ENCODE measurements around the gene HS6ST3.

The HS6ST3 gene

GRCh38 chr13:96662036-96662435 lies 572.1 kb downstream of the HS6ST3 start:
- no peak overlapping the region for H4K91ac ChIP-seq (ENCODE audit: low read length)
- no peak for DNase-seq
- H2BK120ac ChIP-seq (ENCODE audit: low read depth, low read length): no peak overlapping the region
- H2AK5ac ChIP-seq (ENCODE audit: low read length, severe bottlenecking): no peak overlapping the region
- H3K23ac ChIP-seq (ENCODE audit: low read length in 2 of 2): no peak overlapping the region
- H3K4me3 ChIP-seq (ENCODE audit: insufficient read depth in 1 of 2, low read depth in 1 of 2, low read length in 2 of 2): no peak overlapping the region
- H2BK12ac ChIP-seq (ENCODE audit: low read length in 2 of 2): no peak overlapping the region
- no peak overlapping the region for H2AFZ ChIP-seq (ENCODE audit: low read depth, low read length)
- H3K79me1 ChIP-seq (replicated peaks; ENCODE audit: low read length, poor library complexity, severe bottlenecking): no peaks in the 10 kb centered on the region
- H2BK15ac ChIP-seq (ENCODE audit: low read depth, poor library complexity, severe bottlenecking): no peak overlapping the region
- peaks cover 38% of the 10 kb centered on the region for H3K9me3 ChIP-seq (ENCODE audit: control insufficient read depth, low read length)
- no peaks in the 10 kb centered on the region for H3K27me3 ChIP-seq (ENCODE audit: control insufficient read depth in 1 of 2, insufficient read depth in 1 of 2, low read length in 2 of 2)
- no peak overlapping the region for H3K4ac ChIP-seq (ENCODE audit: low read depth in 1 of 2, low read length in 2 of 2)
- no peak overlapping the region for H3K9ac ChIP-seq (ENCODE audit: low read length)
- no peak overlapping the region for H2BK5ac ChIP-seq (ENCODE audit: low read depth, low read length, poor library complexity, severe bottlenecking)
- H3K4me1 ChIP-seq (ENCODE audit: control insufficient read depth, insufficient read depth, low read depth, low read length): no peaks in the 10 kb centered on the region
- H3K18ac ChIP-seq (ENCODE audit: low read depth in 1 of 2, low read length in 2 of 2): no peak overlapping the region
- no peak overlapping the region for H3K4me2 ChIP-seq (ENCODE audit: low read length, poor library complexity, severe bottlenecking)
- no peak overlapping the region for H4K8ac ChIP-seq (ENCODE audit: low read length)
- H3K14ac ChIP-seq (ENCODE audit: low read length in 2 of 2): no peak overlapping the region
- no peak overlapping the region for H3K27ac ChIP-seq (ENCODE audit: low read length, poor library complexity, severe bottlenecking)
- H3K36me3 ChIP-seq (ENCODE audit: control insufficient read depth in 1 of 2, insufficient read depth in 2 of 2, low read depth in 1 of 2, low read length in 2 of 2): no peaks in the 10 kb centered on the region
- 80% methylated on average over 2 of the region's 3 CpGs for WGBS

- H3K79me1 ChIP-seq (replicated peaks; ENCODE audit: low read length, poor library complexity, severe bottlenecking): no peaks in the 10 kb centered on the region
- 85% methylated on average over 2 of the region's 5 CpGs for WGBS
- no peak overlapping the region for H3K9ac ChIP-seq (ENCODE audit: low read length)
- H2BK15ac ChIP-seq (ENCODE audit: low read depth, poor library complexity, severe bottlenecking): no peak overlapping the region
- H2BK5ac ChIP-seq (ENCODE audit: low read depth, low read length, poor library complexity, severe bottlenecking): no peak overlapping the region
- H2AFZ ChIP-seq (ENCODE audit: low read depth, low read length): no peak overlapping the region
- H3K4me1 ChIP-seq (ENCODE audit: control insufficient read depth, insufficient read depth, low read depth, low read length): no peaks in the 10 kb centered on the region
- no peak overlapping the region for H2BK120ac ChIP-seq (ENCODE audit: low read depth, low read length)
- peaks cover 18% of the 10 kb centered on the region for H3K9me3 ChIP-seq (ENCODE audit: control insufficient read depth, low read length)
- no peak overlapping the region for H3K18ac ChIP-seq (ENCODE audit: low read depth in 1 of 2, low read length in 2 of 2)
- no peaks in the 10 kb centered on the region for H3K36me3 ChIP-seq (ENCODE audit: control insufficient read depth in 1 of 2, insufficient read depth in 2 of 2, low read depth in 1 of 2, low read length in 2 of 2)
- no peak overlapping the region for H3K4me2 ChIP-seq (ENCODE audit: low read length, poor library complexity, severe bottlenecking)
- no peaks in the 10 kb centered on the region for H3K27me3 ChIP-seq (ENCODE audit: control insufficient read depth in 1 of 2, insufficient read depth in 1 of 2, low read length in 2 of 2)
- H3K4ac ChIP-seq (ENCODE audit: low read depth in 1 of 2, low read length in 2 of 2): no peak overlapping the region
- H4K91ac ChIP-seq (ENCODE audit: low read length): no peak overlapping the region
- H3K4me3 ChIP-seq (ENCODE audit: insufficient read depth in 1 of 2, low read depth in 1 of 2, low read length in 2 of 2): no peak overlapping the region
- no peak overlapping the region for H3K14ac ChIP-seq (ENCODE audit: low read length in 2 of 2)
- no peak for DNase-seq
- H3K27ac ChIP-seq (ENCODE audit: low read length, poor library complexity, severe bottlenecking): no peak overlapping the region
- no peak overlapping the region for H3K23ac ChIP-seq (ENCODE audit: low read length in 2 of 2)
- H2AK5ac ChIP-seq (ENCODE audit: low read length, severe bottlenecking): no peak overlapping the region
- no peak overlapping the region for H4K8ac ChIP-seq (ENCODE audit: low read length)
- H2BK12ac ChIP-seq (ENCODE audit: low read length in 2 of 2): no peak overlapping the region
Observed at GRCh38 chr13:96667294-96668018, 577.5 kb downstream of the HS6ST3 start.

- Histone ChIP-seq H3K27ac (ENCODE audit: low read length, poor library complexity, severe bottlenecking) (no peak overlapping the region), H3K36me3 (ENCODE audit: control insufficient read depth in 1 of 2, insufficient read depth in 2 of 2, low read depth in 1 of 2, low read length in 2 of 2) (no peaks in the 10 kb centered on the region), H3K27me3 (ENCODE audit: control insufficient read depth in 1 of 2, insufficient read depth in 1 of 2, low read length in 2 of 2) (no peaks in the 10 kb centered on the region), H3K4me1 (ENCODE audit: control insufficient read depth, insufficient read depth, low read depth, low read length) (no peaks in the 10 kb centered on the region), H3K14ac (ENCODE audit: low read length in 2 of 2) (no peak overlapping the region), H3K9me3 (ENCODE audit: control insufficient read depth, low read length) (peaks cover 21% of the 10 kb centered on the region), H4K91ac (ENCODE audit: low read length) (no peak overlapping the region), H2BK15ac (ENCODE audit: low read depth, poor library complexity, severe bottlenecking) (no peak overlapping the region), H2AFZ (ENCODE audit: low read depth, low read length) (peak overlapping the region; percentile 18), H3K4me2 (ENCODE audit: low read length, poor library complexity, severe bottlenecking) (no peak overlapping the region), H3K9ac (ENCODE audit: low read length) (no peak overlapping the region), H2BK5ac (ENCODE audit: low read depth, low read length, poor library complexity, severe bottlenecking) (no peak overlapping the region), H3K4ac (ENCODE audit: low read depth in 1 of 2, low read length in 2 of 2) (no peak overlapping the region), H2BK120ac (ENCODE audit: low read depth, low read length) (no peak overlapping the region), H3K18ac (ENCODE audit: low read depth in 1 of 2, low read length in 2 of 2) (no peak overlapping the region), H2AK5ac (ENCODE audit: low read length, severe bottlenecking) (no peak overlapping the region), H3K4me3 (ENCODE audit: insufficient read depth in 1 of 2, low read depth in 1 of 2, low read length in 2 of 2) (no peak overlapping the region), H3K23ac (ENCODE audit: low read length in 2 of 2) (no peak overlapping the region), H3K79me1 (replicated peaks; ENCODE audit: low read length, poor library complexity, severe bottlenecking) (no peaks in the 10 kb centered on the region), H4K8ac (ENCODE audit: low read length) (no peak overlapping the region), H2BK12ac (ENCODE audit: low read length in 2 of 2) (no peak overlapping the region)
- DNase-seq: no peak
Observed at GRCh38 chr13:96671073-96671472, 581.2 kb downstream of the HS6ST3 start.

GRCh38 chr13:96672016-96672415 lies 582.1 kb downstream of the HS6ST3 start:
- Histone ChIP-seq H3K9ac (ENCODE audit: low read length) (no peak overlapping the region), H2BK5ac (ENCODE audit: low read depth, low read length, poor library complexity, severe bottlenecking) (no peak overlapping the region), H3K27ac (ENCODE audit: low read length, poor library complexity, severe bottlenecking) (no peak overlapping the region), H3K9me3 (ENCODE audit: control insufficient read depth, low read length) (peaks cover 21% of the 10 kb centered on the region), H2BK15ac (ENCODE audit: low read depth, poor library complexity, severe bottlenecking) (no peak overlapping the region), H3K4me3 (ENCODE audit: insufficient read depth in 1 of 2, low read depth in 1 of 2, low read length in 2 of 2) (no peak overlapping the region), H3K4me2 (ENCODE audit: low read length, poor library complexity, severe bottlenecking) (no peak overlapping the region), H3K4ac (ENCODE audit: low read depth in 1 of 2, low read length in 2 of 2) (no peak overlapping the region), H2BK120ac (ENCODE audit: low read depth, low read length) (no peak overlapping the region), H3K27me3 (ENCODE audit: control insufficient read depth in 1 of 2, insufficient read depth in 1 of 2, low read length in 2 of 2) (no peaks in the 10 kb centered on the region), H2AFZ (ENCODE audit: low read depth, low read length) (no peak overlapping the region), H3K18ac (ENCODE audit: low read depth in 1 of 2, low read length in 2 of 2) (no peak overlapping the region), H4K91ac (ENCODE audit: low read length) (no peak overlapping the region), H3K4me1 (ENCODE audit: control insufficient read depth, insufficient read depth, low read depth, low read length) (no peaks in the 10 kb centered on the region), H3K36me3 (ENCODE audit: control insufficient read depth in 1 of 2, insufficient read depth in 2 of 2, low read depth in 1 of 2, low read length in 2 of 2) (no peaks in the 10 kb centered on the region), H3K79me1 (replicated peaks; ENCODE audit: low read length, poor library complexity, severe bottlenecking) (no peaks in the 10 kb centered on the region), H4K8ac (ENCODE audit: low read length) (no peak overlapping the region), H3K14ac (ENCODE audit: low read length in 2 of 2) (no peak overlapping the region), H2AK5ac (ENCODE audit: low read length, severe bottlenecking) (no peak overlapping the region), H2BK12ac (ENCODE audit: low read length in 2 of 2) (no peak overlapping the region), H3K23ac (ENCODE audit: low read length in 2 of 2) (no peak overlapping the region)
- DNase-seq: no peak
